Caki2 (cell line): Measurements from ENCODE around the gene GATAD2A. TPM values are rescaled to one million over a fixed set of nuclear protein-coding genes. Genes with fewer than 3 reads are reported as not detected.

Source experiments
- total RNA-seq: library from RNA; depleted of rRNA; stranded (reverse); fragments of >200 nt; shearing (Covaris generic); gene quantifications from 2 replicates; pipeline ENCODE4 v1.2.3, GENCODE V29; 2014; ENCODE audit warnings: low replicate concordance; rRNA removed

GATAD2A gene
- total RNA-seq, 1 experiment from 2014 or later = 29.2 TPM

Other genes starting within 250 kb of the GATAD2A start
- gene MEF2B, start 235.4 kb upstream of the GATAD2A start, total RNA-seq = 2.6 TPM in 1 of 2 replicates, not detected in the other
- gene BORCS8, start 213.5 kb upstream of the GATAD2A start, total RNA-seq = 32.9 and 47.2 TPM in 2 replicates
- 81.8 and 96.2 TPM in 2 replicates for gene RFXANK, start 213.4 kb upstream of the GATAD2A start, total RNA-seq
- 59.3 and 78.3 TPM in 2 replicates for gene NR2C2AP, start 202.3 kb upstream of the GATAD2A start, total RNA-seq
- gene NCAN, start 193.7 kb upstream of the GATAD2A start, total RNA-seq = not detected in 2 replicates
- not detected in 2 replicates for gene TM6SF2, start 132.4 kb upstream of the GATAD2A start, total RNA-seq
- 19.2 and 30.8 TPM in 2 replicates for gene SUGP1, start 85.2 kb upstream of the GATAD2A start, total RNA-seq
- 13.0 and 36.3 TPM in 2 replicates for gene MAU2, start 84.8 kb upstream of the GATAD2A start, total RNA-seq
- gene TSSK6, start 109.9 kb downstream of the GATAD2A start, total RNA-seq = 4.1 and 7.7 TPM in 2 replicates
- gene NDUFA13, start 110.5 kb downstream of the GATAD2A start, total RNA-seq = 303 and 326 TPM in 2 replicates
- gene YJEFN3, start 123.2 kb downstream of the GATAD2A start, total RNA-seq = 0.61 and 2.5 TPM in 2 replicates
- gene CILP2, start 132.6 kb downstream of the GATAD2A start, total RNA-seq = 0.20 TPM in 1 of 2 replicates, not detected in the other
- 1.9 and 2.6 TPM in 2 replicates for gene PBX4, start 213.0 kb downstream of the GATAD2A start, total RNA-seq
- gene LPAR2, start 222.5 kb downstream of the GATAD2A start, total RNA-seq = 5.9 and 7.6 TPM in 2 replicates
- 6.6 and 12.5 TPM in 2 replicates for gene GMIP, start 238.0 kb downstream of the GATAD2A start, total RNA-seq